ENCODE results near the gene NPFFR2.

The NPFFR2 gene

DNA sequence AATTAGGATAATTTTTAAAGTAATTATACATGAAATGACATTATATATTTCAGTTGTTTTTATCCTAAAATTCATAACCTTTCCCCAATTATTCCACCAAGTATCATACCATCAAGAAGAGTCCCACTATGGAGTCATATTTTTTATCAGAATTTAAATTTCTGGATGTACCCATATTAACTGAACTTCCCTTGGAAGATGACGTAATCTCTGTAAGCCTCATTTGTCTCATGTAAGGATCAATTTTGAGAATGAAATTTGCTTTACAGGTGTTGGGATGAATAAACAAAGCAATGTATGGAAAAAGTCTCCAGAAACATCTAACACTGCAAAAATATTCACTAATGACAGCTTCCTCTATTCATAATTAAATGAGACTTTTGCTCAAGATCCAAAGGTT, 147.5 kb downstream of the NPFFR2 start:
- H3K27ac ChIP-seq (ENCODE audit: low read length), result no peak overlapping the region
- no peak overlapping the region for H3K9ac ChIP-seq (ENCODE audit: low read length)
- no peak overlapping the region for H2AFZ ChIP-seq (ENCODE audit: low read depth, low read length)
- no peaks in the 10 kb centered on the region for H4K20me1 ChIP-seq (ENCODE audit: insufficient read depth, low read length)
- no peak overlapping the region for H3K4me2 ChIP-seq (ENCODE audit: low read length)
- TF ChIP-seq EZH2phosphoT487 (IDR thresholded peaks at IDR 0.05; ENCODE audit: low read depth) (no peak), CTCF (IDR thresholded peaks at IDR 0.05; ENCODE audit: low read depth, low read length) (no peak)
- no peaks in the 10 kb centered on the region for H3K27me3 ChIP-seq (ENCODE audit: low read depth, low read length)
- no peaks in the 10 kb centered on the region for H3K4me1 ChIP-seq (ENCODE audit: low read length)
- no peaks in the 10 kb centered on the region for H3K9me3 ChIP-seq (ENCODE audit: insufficient read depth, low read length)
- H3K4me3 ChIP-seq (ENCODE audit: low read length), result no peak overlapping the region
- no peaks in the 10 kb centered on the region for H3K79me2 ChIP-seq (ENCODE audit: low read length)
- H3K36me3 ChIP-seq (replicated peaks; ENCODE audit: low read depth, low read length), result no peaks in the 10 kb centered on the region

DNA sequence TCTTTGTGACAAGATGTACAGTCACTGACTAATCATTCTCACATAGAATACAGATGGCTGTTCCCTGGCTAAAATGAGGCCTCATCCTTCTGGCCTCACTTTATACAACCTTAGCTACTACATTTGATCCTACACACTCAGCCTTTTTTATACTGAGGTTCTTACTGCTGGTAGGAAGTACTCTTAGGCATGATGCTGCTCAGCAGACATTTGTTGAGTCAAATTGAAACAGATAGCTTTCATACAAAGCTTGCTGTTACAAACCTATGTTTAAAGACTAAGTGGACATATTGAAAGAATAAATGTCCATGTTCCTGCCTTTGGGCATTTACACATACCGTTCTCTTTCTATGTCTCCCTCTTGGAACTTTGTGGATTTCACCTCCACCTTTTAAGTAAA, 154.9 kb downstream of the NPFFR2 start:
- H3K27ac ChIP-seq (ENCODE audit: low read length), result peak overlapping the region; percentile 51
- peaks cover 37% of the 10 kb centered on the region for H3K4me1 ChIP-seq (ENCODE audit: low read length)
- H4K20me1 ChIP-seq (ENCODE audit: insufficient read depth, low read length), result no peaks in the 10 kb centered on the region
- no peaks in the 10 kb centered on the region for H3K9me3 ChIP-seq (ENCODE audit: insufficient read depth, low read length)
- no peaks in the 10 kb centered on the region for H3K79me2 ChIP-seq (ENCODE audit: low read length)
- H3K4me2 ChIP-seq (ENCODE audit: low read length), result peak overlapping the region; percentile 50
- H3K36me3 ChIP-seq (replicated peaks; ENCODE audit: low read depth, low read length), result peaks cover 3% of the 10 kb centered on the region
- TF ChIP-seq CTCF (IDR thresholded peaks at IDR 0.05; ENCODE audit: low read depth, low read length) (no peak), EZH2phosphoT487 (IDR thresholded peaks at IDR 0.05; ENCODE audit: low read depth) (no peak)
- no peaks in the 10 kb centered on the region for H3K27me3 ChIP-seq (ENCODE audit: low read depth, low read length)
- peak overlapping the region; percentile 89 for H2AFZ ChIP-seq (ENCODE audit: low read depth, low read length)
- peak overlapping the region; percentile 38 for H3K9ac ChIP-seq (ENCODE audit: low read length)
- H3K4me3 ChIP-seq (ENCODE audit: low read length), result no peak overlapping the region

GRCh38 chr4:72194046-72194445, 162.2 kb downstream of the NPFFR2 start:
- no peak overlapping the region for H2AFZ ChIP-seq (ENCODE audit: low read depth, low read length)
- TF ChIP-seq EZH2phosphoT487 (IDR thresholded peaks at IDR 0.05; ENCODE audit: low read depth) (no peak), CTCF (IDR thresholded peaks at IDR 0.05; ENCODE audit: low read depth, low read length) (no peak)
- H4K20me1 ChIP-seq (ENCODE audit: insufficient read depth, low read length), result no peaks in the 10 kb centered on the region
- peaks cover 1% of the 10 kb centered on the region for H3K36me3 ChIP-seq (replicated peaks; ENCODE audit: low read depth, low read length)
- no peaks in the 10 kb centered on the region for H3K27me3 ChIP-seq (ENCODE audit: low read depth, low read length)
- H3K4me2 ChIP-seq (ENCODE audit: low read length), result peak overlapping the region; percentile 39; the same call in 1 of the 2 replicates
- H3K9me3 ChIP-seq (ENCODE audit: insufficient read depth, low read length), result no peaks in the 10 kb centered on the region
- H3K9ac ChIP-seq (ENCODE audit: low read length), result no peak overlapping the region
- H3K4me1 ChIP-seq (ENCODE audit: low read length), result peaks cover 21% of the 10 kb centered on the region
- H3K4me3 ChIP-seq (ENCODE audit: low read length), result no peak overlapping the region
- 0 out of 2 replicates have a peak overlapping the region, but pooled peaks have one; percentile 28 for H3K27ac ChIP-seq (ENCODE audit: low read length)
- H3K79me2 ChIP-seq (ENCODE audit: low read length), result no peaks in the 10 kb centered on the region

DNA sequence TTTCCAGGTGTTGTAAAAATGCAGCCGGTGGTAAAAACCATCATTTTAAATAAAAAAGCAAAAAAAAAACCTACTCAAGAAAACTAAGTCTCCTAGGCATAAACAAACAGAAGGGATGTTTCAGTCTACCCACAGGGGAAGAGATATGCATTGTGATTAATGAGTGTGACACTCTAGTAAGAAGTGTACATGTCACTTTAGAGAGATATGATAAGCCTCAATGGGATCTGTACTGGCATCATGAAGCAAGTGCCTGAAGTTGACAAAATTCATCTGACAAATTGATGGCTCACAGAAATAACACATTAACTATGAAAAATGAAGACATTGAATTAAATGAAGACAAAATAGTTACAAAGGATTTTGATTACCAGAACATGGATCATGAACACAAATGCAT, 162.7 kb downstream of the NPFFR2 start:
- no peaks in the 10 kb centered on the region for H4K20me1 ChIP-seq (ENCODE audit: insufficient read depth, low read length)
- peak overlapping the region; percentile 45 for H3K9ac ChIP-seq (ENCODE audit: low read length)

More for the DNA sequence above, 162.7 kb downstream of the NPFFR2 start:
- H3K79me2 ChIP-seq (ENCODE audit: low read length), result no peaks in the 10 kb centered on the region
- H3K9me3 ChIP-seq (ENCODE audit: insufficient read depth, low read length), result no peaks in the 10 kb centered on the region
- H3K4me1 ChIP-seq (ENCODE audit: low read length), result peaks cover 19% of the 10 kb centered on the region
- H3K4me3 ChIP-seq (ENCODE audit: low read length), result no peak overlapping the region
- H3K4me2 ChIP-seq (ENCODE audit: low read length), result peak overlapping the region; percentile 39
- no peaks in the 10 kb centered on the region for H3K36me3 ChIP-seq (replicated peaks; ENCODE audit: low read depth, low read length)
- H3K27me3 ChIP-seq (ENCODE audit: low read depth, low read length), result no peaks in the 10 kb centered on the region
- peak overlapping the region; percentile 66 for H3K27ac ChIP-seq (ENCODE audit: low read length)
- 0 out of 2 replicates have a peak overlapping the region, but pooled peaks have one; percentile 68 for H2AFZ ChIP-seq (ENCODE audit: low read depth, low read length)
- TF ChIP-seq EZH2phosphoT487 (IDR thresholded peaks at IDR 0.05; ENCODE audit: low read depth) (no peak), CTCF (IDR thresholded peaks at IDR 0.05; ENCODE audit: low read depth, low read length) (no peak)
